Measurements from ENCODE around the gene HBA2. TPM values are rescaled to one million over a fixed set of nuclear protein-coding genes. Genes with fewer than 3 reads are reported as not detected.
"Not testable (repeated sequence)": the region's sequence is repeated elsewhere in the genome, so short reads cannot be mapped to it uniquely, and the experiment has no call there.

HBA2 gene
- total RNA-seq, 1 donor from 2014 or later, result 64.7 TPM

DNA sequence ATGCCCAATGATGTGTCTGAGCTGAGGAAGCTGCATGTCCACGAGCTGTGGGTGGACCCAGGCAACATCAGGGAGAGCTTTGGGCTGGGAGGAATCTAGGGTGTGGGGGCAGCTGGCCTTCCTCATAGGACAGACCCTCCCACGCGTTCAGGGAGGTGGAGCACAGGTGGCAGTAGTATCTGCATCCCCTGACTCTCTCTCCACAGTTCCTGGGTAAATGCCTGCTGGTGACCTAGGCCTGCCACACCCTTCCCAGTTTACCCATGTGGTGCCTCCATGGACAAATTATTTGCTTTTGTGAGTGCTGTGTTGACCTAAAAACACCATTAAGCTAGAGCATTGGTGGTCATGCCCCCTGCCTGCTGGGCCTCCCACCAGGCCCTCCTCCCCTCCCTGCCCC, 3.7 kb upstream of the HBA2 start:
- no peak for DNase-seq
- no peak for ATAC-seq (ENCODE audit: poor library complexity)
- intact Hi-C loops (cut with DNase I), result no loop called here

- DNase-seq (peak; percentile 57), ATAC-seq (ENCODE audit: poor library complexity) (peak; percentile 48)
- intact Hi-C loops (cut with DNase I), result not testable (repeated sequence)
Measured at GRCh38 chr16:170088-170507, 2.6 kb upstream of the HBA2 start.

DNA sequence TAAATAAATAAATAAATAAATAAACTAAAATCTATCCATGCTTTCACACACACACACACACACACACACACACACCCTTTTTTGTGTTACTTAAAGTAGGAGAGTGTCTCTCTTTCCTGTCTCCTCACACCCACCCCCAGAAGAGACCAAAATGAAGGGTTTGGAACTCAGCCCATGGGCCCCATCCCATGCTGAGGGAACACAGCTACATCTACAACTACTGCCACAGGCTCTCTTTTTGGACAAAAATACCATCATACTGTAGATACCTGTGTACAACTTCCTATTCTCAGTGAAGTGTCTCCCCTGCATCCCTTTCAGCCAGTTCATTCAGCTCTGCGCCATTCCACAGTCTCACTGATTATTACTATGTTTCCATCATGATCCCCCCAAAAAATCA, 1.9 kb upstream of the HBA2 start:
- ATAC-seq (ENCODE audit: poor library complexity) (no peak), DNase-seq (no peak)
- intact Hi-C loops (cut with DNase I), result no loop called here

DNA sequence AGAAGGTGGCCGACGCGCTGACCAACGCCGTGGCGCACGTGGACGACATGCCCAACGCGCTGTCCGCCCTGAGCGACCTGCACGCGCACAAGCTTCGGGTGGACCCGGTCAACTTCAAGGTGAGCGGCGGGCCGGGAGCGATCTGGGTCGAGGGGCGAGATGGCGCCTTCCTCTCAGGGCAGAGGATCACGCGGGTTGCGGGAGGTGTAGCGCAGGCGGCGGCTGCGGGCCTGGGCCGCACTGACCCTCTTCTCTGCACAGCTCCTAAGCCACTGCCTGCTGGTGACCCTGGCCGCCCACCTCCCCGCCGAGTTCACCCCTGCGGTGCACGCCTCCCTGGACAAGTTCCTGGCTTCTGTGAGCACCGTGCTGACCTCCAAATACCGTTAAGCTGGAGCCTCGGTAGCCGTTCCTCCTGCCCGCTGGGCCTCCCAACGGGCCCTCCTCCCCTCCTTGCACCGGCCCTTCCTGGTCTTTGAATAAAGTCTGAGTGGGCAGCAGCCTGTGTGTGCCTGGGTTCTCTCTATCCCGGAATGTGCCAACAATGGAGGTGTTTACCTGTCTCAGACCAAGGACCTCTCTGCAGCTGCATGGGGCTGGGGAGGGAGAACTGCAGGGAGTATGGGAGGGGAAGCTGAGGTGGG, 657 bp downstream of the HBA2 start:
- ATAC-seq (ENCODE audit: poor library complexity); intact Hi-C loops (cut with DNase I); DNase-seq: not testable (repeated sequence)

GRCh38 chr16:173928-174769, 1.5 kb downstream of the HBA2 start:
- intact Hi-C loops (cut with DNase I); DNase-seq; ATAC-seq (ENCODE audit: poor library complexity): not testable (repeated sequence)

GRCh38 chr16:175011-175949, 2.6 kb downstream of the HBA2 start:
- intact Hi-C loops (cut with DNase I), result no loop called here
- DNase-seq, result no peak
- ATAC-seq (ENCODE audit: poor library complexity), result no peak

GRCh38 chr16:176006-176405, 3.3 kb downstream of the HBA2 start:
- intact Hi-C loops (cut with DNase I); ATAC-seq (ENCODE audit: poor library complexity); DNase-seq: not testable (repeated sequence)

DNA sequence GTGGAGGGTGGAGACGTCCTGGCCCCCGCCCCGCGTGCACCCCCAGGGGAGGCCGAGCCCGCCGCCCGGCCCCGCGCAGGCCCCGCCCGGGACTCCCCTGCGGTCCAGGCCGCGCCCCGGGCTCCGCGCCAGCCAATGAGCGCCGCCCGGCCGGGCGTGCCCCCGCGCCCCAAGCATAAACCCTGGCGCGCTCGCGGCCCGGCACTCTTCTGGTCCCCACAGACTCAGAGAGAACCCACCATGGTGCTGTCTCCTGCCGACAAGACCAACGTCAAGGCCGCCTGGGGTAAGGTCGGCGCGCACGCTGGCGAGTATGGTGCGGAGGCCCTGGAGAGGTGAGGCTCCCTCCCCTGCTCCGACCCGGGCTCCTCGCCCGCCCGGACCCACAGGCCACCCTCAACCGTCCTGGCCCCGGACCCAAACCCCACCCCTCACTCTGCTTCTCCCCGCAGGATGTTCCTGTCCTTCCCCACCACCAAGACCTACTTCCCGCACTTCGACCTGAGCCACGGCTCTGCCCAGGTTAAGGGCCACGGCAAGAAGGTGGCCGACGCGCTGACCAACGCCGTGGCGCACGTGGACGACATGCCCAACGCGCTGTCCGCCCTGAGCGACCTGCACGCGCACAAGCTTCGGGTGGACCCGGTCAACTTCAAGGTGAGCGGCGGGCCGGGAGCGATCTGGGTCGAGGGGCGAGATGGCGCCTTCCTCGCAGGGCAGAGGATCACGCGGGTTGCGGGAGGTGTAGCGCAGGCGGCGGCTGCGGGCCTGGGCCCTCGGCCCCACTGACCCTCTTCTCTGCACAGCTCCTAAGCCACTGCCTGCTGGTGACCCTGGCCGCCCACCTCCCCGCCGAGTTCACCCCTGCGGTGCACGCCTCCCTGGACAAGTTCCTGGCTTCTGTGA, 4.1 kb downstream of the HBA2 start, which contains the start of gene HBA1:
TSS of gene HBA1 (plus strand) at position 204 of the 906 bp plus-strand sequence. CDS start at position 241, 37 bp downstream.
- peak; percentile 4 for ATAC-seq (ENCODE audit: poor library complexity)
- intact Hi-C loops (cut with DNase I); DNase-seq: not testable (repeated sequence)

DNA sequence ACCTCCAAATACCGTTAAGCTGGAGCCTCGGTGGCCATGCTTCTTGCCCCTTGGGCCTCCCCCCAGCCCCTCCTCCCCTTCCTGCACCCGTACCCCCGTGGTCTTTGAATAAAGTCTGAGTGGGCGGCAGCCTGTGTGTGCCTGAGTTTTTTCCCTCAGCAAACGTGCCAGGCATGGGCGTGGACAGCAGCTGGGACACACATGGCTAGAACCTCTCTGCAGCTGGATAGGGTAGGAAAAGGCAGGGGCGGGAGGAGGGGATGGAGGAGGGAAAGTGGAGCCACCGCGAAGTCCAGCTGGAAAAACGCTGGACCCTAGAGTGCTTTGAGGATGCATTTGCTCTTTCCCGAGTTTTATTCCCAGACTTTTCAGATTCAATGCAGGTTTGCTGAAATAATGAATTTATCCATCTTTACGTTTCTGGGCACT, 4.7 kb downstream of the HBA2 start:
- ATAC-seq (ENCODE audit: poor library complexity) (no peak), DNase-seq (no peak)
- intact Hi-C loops (cut with DNase I), result no loop called here

- no peak for ATAC-seq (ENCODE audit: poor library complexity)
- intact Hi-C loops (cut with DNase I), result no loop called here
- DNase-seq, result no peak
Measured at GRCh38 chr16:177981-178667, 5.4 kb downstream of the HBA2 start.

DNA sequence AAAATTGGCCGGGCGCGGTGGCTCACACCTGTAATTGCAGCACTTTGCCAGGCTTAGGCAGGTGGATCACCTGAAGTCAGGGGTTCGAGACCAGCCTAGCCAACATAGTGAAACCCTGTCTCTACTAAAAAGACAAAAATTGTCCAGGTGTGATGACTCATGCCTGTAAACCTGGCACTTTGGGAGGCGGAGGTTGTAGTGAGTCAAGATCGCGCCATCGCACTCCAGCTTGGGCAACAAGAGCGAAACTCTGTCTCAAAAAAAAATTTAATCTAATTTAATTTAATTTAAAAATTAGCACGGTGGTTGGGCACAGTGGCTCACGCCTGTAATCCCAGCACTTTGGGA, 6.0 kb downstream of the HBA2 start:
- DNase-seq (no peak), ATAC-seq (ENCODE audit: poor library complexity) (no peak)
- intact Hi-C loops (cut with DNase I), result no loop called here

GRCh38 chr16:179211-180092, 6.8 kb downstream of the HBA2 start:
- intact Hi-C loops (cut with DNase I), result no loop called here
- DNase-seq, result no peak
- ATAC-seq (ENCODE audit: poor library complexity), result no peak

GRCh38 chr16:180101-180675, 7.5 kb downstream of the HBA2 start, which contains the start of gene HBQ1:
TSS of gene HBQ1 (plus strand) at chr16:180459. CDS start at chr16:180487, 28 bp downstream.
- intact Hi-C loops (cut with DNase I), result no loop called here
- ATAC-seq (ENCODE audit: poor library complexity) (peak; percentile 47), DNase-seq (no peak)

DNA sequence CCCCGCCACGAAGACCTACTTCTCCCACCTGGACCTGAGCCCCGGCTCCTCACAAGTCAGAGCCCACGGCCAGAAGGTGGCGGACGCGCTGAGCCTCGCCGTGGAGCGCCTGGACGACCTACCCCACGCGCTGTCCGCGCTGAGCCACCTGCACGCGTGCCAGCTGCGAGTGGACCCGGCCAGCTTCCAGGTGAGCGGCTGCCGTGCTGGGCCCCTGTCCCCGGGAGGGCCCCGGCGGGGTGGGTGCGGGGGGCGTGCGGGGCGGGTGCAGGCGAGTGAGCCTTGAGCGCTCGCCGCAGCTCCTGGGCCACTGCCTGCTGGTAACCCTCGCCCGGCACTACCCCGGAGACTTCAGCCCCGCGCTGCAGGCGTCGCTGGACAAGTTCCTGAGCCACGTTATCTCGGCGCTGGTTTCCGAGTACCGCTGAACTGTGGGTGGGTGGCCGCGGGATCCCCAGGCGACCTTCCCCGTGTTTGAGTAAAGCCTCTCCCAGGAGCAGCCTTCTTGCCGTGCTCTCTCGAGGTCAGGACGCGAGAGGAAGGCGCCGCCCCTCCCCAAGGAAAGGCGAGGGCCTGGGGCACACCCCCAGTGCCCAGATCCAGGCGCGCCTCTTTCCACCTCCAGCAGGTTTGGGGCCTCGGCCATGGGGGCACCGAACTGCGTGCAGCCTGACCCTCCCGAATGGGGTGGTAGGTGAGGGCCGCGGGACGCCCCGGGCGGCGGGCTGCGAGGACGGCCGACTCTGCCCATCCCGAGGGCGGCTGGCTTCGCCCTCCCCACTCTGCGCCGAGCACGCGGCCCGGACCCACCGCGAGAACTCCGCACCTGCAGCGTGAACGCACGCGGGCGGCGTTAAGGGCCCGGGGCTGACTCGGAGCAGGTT, 8.2 kb downstream of the HBA2 start:
- intact Hi-C loops (cut with DNase I), result no loop called here
- peak; percentile 84 for DNase-seq
- peak; percentile 88 for ATAC-seq (ENCODE audit: poor library complexity)

GRCh38 chr16:181565-182021, 8.9 kb downstream of the HBA2 start:
- DNase-seq (no peak), ATAC-seq (ENCODE audit: poor library complexity) (no peak)
- intact Hi-C loops (cut with DNase I), result no loop called here
